ENCODE measurements around the gene TSPAN3.

The TSPAN3 gene

GRCh38 chr15:77030048-77030927 is 40.6 kb downstream of the TSPAN3 start:
- no peak for TF ChIP-seq CTCF (IDR thresholded peaks at IDR 0.05; ENCODE audit: low read depth, low read length)
- H3K4me3 ChIP-seq (ENCODE audit: low read depth, low read length), result no peak overlapping the region
- DNase-seq (ENCODE audit: low read depth, low spot score), result no peak
- in situ Hi-C loops (cut with HindIII; ENCODE audit: low sequenced_read_pairs), result no loop called here

GRCh38 chr15:77029166-77030047 is 41.5 kb downstream of the TSPAN3 start:
- DNase-seq (ENCODE audit: low read depth, low spot score), result no peak
- in situ Hi-C loops (cut with HindIII; ENCODE audit: low sequenced_read_pairs), result no loop called here
- no peak for TF ChIP-seq CTCF (IDR thresholded peaks at IDR 0.05; ENCODE audit: low read depth, low read length)
- no peak overlapping the region for H3K4me3 ChIP-seq (ENCODE audit: low read depth, low read length)

- H3K4me3 ChIP-seq (ENCODE audit: low read depth, low read length), result peak overlapping the region; percentile 33
- TF ChIP-seq CTCF (IDR thresholded peaks at IDR 0.05; ENCODE audit: low read depth, low read length), result no peak
- in situ Hi-C loops (cut with HindIII; ENCODE audit: low sequenced_read_pairs), result no loop called here
- no peak for DNase-seq (ENCODE audit: low read depth, low spot score)
These were observed 42.3 kb downstream of the TSPAN3 start for GRCh38 chr15:77028451-77029165.

- TF ChIP-seq CTCF (IDR thresholded peaks at IDR 0.05; ENCODE audit: low read depth, low read length), result no peak
- DNase-seq (ENCODE audit: low read depth, low spot score), result no peak
- peak overlapping the region; percentile 33 for H3K4me3 ChIP-seq (ENCODE audit: low read depth, low read length)
- in situ Hi-C loops (cut with HindIII; ENCODE audit: low sequenced_read_pairs), result no loop called here
These were observed 43.0 kb downstream of the TSPAN3 start for GRCh38 chr15:77027697-77028450.

GRCh38 chr15:77027111-77027696 is 43.7 kb downstream of the TSPAN3 start:
- no peak for DNase-seq (ENCODE audit: low read depth, low spot score)
- no peak for TF ChIP-seq CTCF (IDR thresholded peaks at IDR 0.05; ENCODE audit: low read depth, low read length)
- in situ Hi-C loops (cut with HindIII; ENCODE audit: low sequenced_read_pairs), result no loop called here
- no peak overlapping the region for H3K4me3 ChIP-seq (ENCODE audit: low read depth, low read length)
